Activated CD4-positive, alpha-beta T cell treated with anti-CD3 and anti-CD28 coated beads for 36 hours (primary cell): ENCODE measurements around the gene CCDC124. TPM values are rescaled to one million over a fixed set of nuclear protein-coding genes. Genes with fewer than 3 reads are reported as not detected.

ENCODE experiments used
- ATAC-seq: fragments of 200-7000 bp; cut with Tn5 transposase; one replicate; pipeline ENCODE4 v1.10.0; 2021; ENCODE audit warnings: mild to moderate bottlenecking, moderate library complexity
- CTCF ChIA-PET: fragments of 350-600 bp; sonication (Branson Sonifier 250); formaldehyde crosslinking; loops from one replicate; lab custom pipeline; 2021; ENCODE audit warnings: antibody characterized with exemption; lab: Charles Lee
- POLR2A ChIA-PET: fragments of 350-600 bp; sonication (Branson Sonifier 250); formaldehyde crosslinking; loops from one replicate; lab custom pipeline; 2021; ENCODE audit warnings: antibody characterized with exemption, inconsistent platforms; lab: Charles Lee
- DNase-seq: peaks from one replicate; pipeline ENCODE4 v3.0.0-alpha.2; 2020
- H3K27ac Mint-ChIP-seq: one replicate; pipeline ENCODE4 v1.8.0; 2021; ENCODE audit warnings: mixed read lengths
- H3K27me3 Mint-ChIP-seq: one replicate; pipeline ENCODE4 v1.8.0; 2021; ENCODE audit warnings: mixed read lengths
- H3K36me3 Mint-ChIP-seq: one replicate; pipeline ENCODE4 v1.8.0; 2021; ENCODE audit warnings: low read depth, mixed read lengths
- H3K4me1 Mint-ChIP-seq: one replicate; pipeline ENCODE4 v1.8.0; 2021; ENCODE audit warnings: mixed read lengths
- H3K4me3 Mint-ChIP-seq: one replicate; pipeline ENCODE4 v1.8.0; 2021; ENCODE audit warnings: mild to moderate bottlenecking, moderate library complexity, mixed read lengths
- H3K9me3 Mint-ChIP-seq: one replicate; pipeline ENCODE4 v1.8.0; 2021; ENCODE audit warnings: low read depth, mixed read lengths
- intact Hi-C, 2 experiments: fragments of 100-400 bp; cut with DNase I in 1 of 2; cut with micrococcal nuclease in 1 of 2; formaldehyde crosslinking; loops; one replicate each; pipeline versions ENCODE4 v1.14.2 to v1.15.1; 2022 to 2024; cut with DNase I, micrococcal nuclease
- total RNA-seq, 2 experiments: library from RNA; stranded (reverse); gene quantifications; one replicate each; pipeline ENCODE4 v1.2.3, GENCODE V29; 2021

The CCDC124 gene
- total RNA-seq, 2 experiments from 2014 or later: 99.3 to 131 TPM

DNA sequence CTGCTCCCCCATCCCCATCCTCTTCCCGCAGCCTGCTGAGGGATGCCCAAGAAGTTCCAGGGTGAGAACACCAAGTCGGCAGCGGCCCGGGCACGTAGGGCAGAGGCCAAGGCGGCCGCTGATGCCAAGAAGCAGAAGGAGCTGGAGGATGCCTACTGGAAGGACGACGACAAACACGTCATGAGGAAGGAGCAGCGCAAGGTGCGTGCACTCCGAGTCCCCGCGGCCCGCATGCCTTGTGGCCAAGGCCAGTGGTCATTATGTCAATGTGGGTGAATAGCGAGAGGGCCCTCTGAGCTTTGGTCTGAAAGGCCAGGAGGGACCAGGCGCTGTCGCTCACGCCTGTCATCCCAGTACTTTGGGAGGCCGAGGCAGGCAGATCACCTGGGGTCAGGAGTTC lies 3.6 kb downstream of the CCDC124 start:
- peaks cover 20% of the 10 kb centered on the region for H3K36me3 Mint-ChIP-seq
- no peaks in the 10 kb centered on the region for H3K27me3 Mint-ChIP-seq
- ATAC-seq (no peak), DNase-seq (no peak)
- peaks cover 13% of the 10 kb centered on the region for H3K4me1 Mint-ChIP-seq
- no peaks in the 10 kb centered on the region for H3K9me3 Mint-ChIP-seq
- no peak overlapping the region for H3K4me3 Mint-ChIP-seq
- intact Hi-C loops: no loop called here
- POLR2A ChIA-PET: interaction anchor here (0.7 kb wide), 1 partner anchor 59 kb away, joined by 4 read pairs; no protein-coding TSS in a partner anchor
- H3K27ac Mint-ChIP-seq: no peak overlapping the region
- CTCF ChIA-PET: interaction anchor here (5.0 kb wide), 1 partner anchor 60 kb away, joined by 102 read pairs; no protein-coding TSS in a partner anchor

DNA sequence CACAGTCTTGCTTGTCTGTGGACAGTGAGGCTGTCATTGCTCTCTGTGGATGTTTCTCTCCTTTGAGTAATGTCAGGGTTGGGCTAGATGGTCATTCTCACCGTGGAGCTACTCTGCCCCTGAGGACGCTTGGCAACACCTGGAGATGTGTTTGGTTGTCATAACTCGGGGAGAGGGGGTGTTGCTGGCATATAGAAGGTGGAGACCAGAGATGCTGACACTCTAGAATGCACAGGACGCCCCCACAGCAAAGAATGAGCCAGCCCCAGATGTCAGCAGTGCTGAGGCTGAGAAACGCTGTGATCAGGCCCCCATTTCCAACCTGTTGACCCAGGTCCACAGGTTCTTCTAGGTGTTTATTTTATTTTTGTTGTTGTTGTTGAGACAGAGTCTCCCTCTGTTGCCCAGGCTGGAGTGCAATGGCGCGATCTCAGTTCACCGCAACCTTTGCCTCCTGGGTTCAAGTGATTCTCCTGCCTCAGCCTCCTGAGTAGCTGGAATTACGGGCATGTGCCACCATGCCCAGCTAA lies 4.6 kb downstream of the CCDC124 start:
- H3K36me3 Mint-ChIP-seq: peaks cover 23% of the 10 kb centered on the region
- POLR2A ChIA-PET: interaction anchor here (0.6 to 1.2 kb wide), 2 partner anchors 78 to 191 kb away, joined by 3 to 4 read pairs; partner anchors contain the start of gene RPL18A
- CTCF ChIA-PET: interaction anchor here (0.5 to 5.0 kb wide), 18 partner anchors 8 to 552 kb away, joined by 3 to 102 read pairs (median 4); partner anchors contain the start of gene RPL18A
- H3K4me3 Mint-ChIP-seq: no peak overlapping the region
- no peak overlapping the region for H3K27ac Mint-ChIP-seq
- no peak for DNase-seq
- intact Hi-C loops: no loop called here
- H3K9me3 Mint-ChIP-seq: no peaks in the 10 kb centered on the region
- no peak for ATAC-seq
- no peaks in the 10 kb centered on the region for H3K27me3 Mint-ChIP-seq
- H3K4me1 Mint-ChIP-seq: peaks cover 6% of the 10 kb centered on the region

DNA sequence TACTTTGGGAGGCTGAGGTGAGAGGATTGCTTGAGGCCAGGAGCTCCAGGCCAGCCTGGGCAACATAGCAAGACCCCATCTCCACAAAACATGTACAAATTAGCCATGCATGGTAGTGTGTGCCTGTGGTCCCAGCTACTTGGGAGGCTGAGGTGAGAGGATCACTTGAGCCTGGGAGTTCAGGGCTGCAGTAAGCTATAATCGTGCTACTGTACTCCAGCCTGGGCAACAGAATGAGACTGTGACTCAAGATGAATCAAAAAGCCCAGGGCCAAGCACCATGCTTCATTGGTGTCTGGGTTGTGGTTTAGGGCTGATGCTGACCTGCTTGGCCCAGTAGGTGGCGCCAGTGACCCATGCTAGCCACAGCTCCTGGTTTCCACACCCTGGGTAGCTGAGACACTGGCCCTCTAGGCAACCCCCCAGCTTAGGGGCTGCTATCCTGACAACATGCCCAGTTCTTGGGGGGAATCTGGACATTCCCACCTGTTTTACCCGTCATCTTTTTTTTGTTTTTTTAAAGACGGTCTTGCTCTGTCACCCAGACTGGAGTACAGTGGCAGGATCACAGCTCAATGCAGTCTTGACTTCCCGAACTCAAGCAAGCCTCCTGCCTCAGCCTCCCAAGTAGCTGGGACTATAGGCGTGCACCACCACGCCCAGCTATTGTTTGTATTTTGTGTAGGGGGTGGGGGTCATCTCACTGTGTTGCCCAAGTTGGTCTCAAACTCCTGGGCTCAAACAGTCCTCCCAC lies 5.5 kb downstream of the CCDC124 start:
- CTCF ChIA-PET: interaction anchor here (0.5 to 5.0 kb wide), 30 partner anchors 8 to 558 kb away, joined by 3 to 102 read pairs (median 4); partner anchors contain the start of genes ARRDC2, MPV17L2 and RPL18A
- intact Hi-C loops: loop anchor here (1.0 to 2.0 kb wide), 3 partner anchors 58 to 121 kb away; no protein-coding TSS in a partner anchor
- DNase-seq: peak; percentile 92
- POLR2A ChIA-PET: interaction anchor here (1.0 to 1.2 kb wide), 2 partner anchors 58 to 79 kb away, joined by 3 to 12 read pairs; partner anchors contain the start of gene RPL18A
- H3K4me3 Mint-ChIP-seq: no peak overlapping the region
- peak; percentile 98 for ATAC-seq
- H3K4me1 Mint-ChIP-seq: peaks cover 6% of the 10 kb centered on the region
- no peaks in the 10 kb centered on the region for H3K27me3 Mint-ChIP-seq
- no peak overlapping the region for H3K27ac Mint-ChIP-seq
- peaks cover 23% of the 10 kb centered on the region for H3K36me3 Mint-ChIP-seq
- H3K9me3 Mint-ChIP-seq: no peaks in the 10 kb centered on the region

DNA sequence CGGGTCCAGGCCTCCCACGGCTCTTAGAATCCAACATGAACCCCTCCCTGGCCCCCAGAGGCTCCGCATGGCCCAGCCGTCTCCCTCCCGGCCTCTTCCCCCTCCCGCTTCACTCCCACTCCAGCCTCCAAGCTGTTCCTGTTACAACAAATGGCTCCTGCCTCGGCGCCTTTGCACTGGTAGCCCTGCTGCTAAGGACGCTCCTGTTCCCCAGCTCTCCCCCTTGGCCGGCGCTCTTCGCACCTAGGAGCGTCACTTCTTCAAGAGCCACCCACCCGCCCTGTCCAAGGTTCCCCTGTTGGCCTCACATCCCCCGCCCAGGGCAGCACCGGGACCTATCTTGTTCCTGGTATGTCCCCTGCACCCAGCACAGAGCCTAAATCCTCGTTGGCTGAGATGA lies 9.4 kb downstream of the CCDC124 start:
- ChIA-PET CTCF (interaction anchor here (6.5 kb wide), 1 partner anchor 55 kb away, joined by 76 read pairs; no protein-coding TSS in a partner anchor), POLR2A (no interaction called here)
- intact Hi-C loops: no loop called here
- Mint-ChIP-seq H3K36me3 (peaks cover 18% of the 10 kb centered on the region), H3K9me3 (no peaks in the 10 kb centered on the region), H3K27ac (no peak overlapping the region), H3K27me3 (no peaks in the 10 kb centered on the region), H3K4me3 (no peak overlapping the region), H3K4me1 (peaks cover 13% of the 10 kb centered on the region)
- DNase-seq (no peak), ATAC-seq (no peak)

DNA sequence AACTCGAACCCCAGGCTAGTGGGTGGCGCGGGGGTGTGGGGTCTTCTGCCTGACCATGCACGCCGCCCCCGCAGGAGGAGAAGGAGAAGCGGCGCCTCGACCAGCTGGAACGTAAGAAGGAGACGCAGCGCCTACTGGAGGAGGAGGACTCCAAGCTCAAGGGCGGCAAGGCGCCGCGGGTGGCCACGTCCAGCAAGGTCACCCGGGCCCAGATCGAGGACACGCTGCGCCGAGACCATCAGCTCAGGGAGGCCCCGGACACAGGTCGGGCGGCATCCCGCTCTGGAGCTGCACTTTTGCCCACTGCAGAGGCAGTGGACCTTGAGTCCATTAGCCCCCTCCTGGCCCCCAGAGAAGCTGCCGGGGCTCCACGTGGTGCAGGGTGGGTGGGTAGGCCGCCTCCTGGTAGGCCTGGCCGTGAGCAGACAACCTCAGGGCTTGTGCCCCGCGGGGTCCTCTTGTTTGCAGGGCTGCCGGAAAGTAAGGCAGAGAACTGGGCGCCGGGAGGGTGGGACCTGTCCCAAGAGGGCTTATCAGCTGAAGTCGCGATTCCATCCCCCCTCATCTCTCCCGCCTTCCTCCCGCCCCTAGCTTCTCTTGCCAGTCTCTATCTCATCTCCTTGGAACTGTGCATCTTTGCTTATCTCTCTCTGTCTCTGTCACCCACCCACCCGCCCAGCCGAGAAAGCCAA lies 9.9 kb downstream of the CCDC124 start:
- intact Hi-C loops: no loop called here
- peaks cover 17% of the 10 kb centered on the region for H3K4me1 Mint-ChIP-seq
- no peak overlapping the region for H3K4me3 Mint-ChIP-seq
- H3K9me3 Mint-ChIP-seq: no peaks in the 10 kb centered on the region
- ATAC-seq (no peak), DNase-seq (no peak)
- ChIA-PET POLR2A (no interaction called here), CTCF (interaction anchor here (0.6 to 6.5 kb wide), 3 partner anchors 12 to 54 kb away, joined by 3 to 76 read pairs (median 3); no protein-coding TSS in a partner anchor)
- H3K27ac Mint-ChIP-seq: no peak overlapping the region
- peaks cover 16% of the 10 kb centered on the region for H3K36me3 Mint-ChIP-seq
- no peaks in the 10 kb centered on the region for H3K27me3 Mint-ChIP-seq

DNA sequence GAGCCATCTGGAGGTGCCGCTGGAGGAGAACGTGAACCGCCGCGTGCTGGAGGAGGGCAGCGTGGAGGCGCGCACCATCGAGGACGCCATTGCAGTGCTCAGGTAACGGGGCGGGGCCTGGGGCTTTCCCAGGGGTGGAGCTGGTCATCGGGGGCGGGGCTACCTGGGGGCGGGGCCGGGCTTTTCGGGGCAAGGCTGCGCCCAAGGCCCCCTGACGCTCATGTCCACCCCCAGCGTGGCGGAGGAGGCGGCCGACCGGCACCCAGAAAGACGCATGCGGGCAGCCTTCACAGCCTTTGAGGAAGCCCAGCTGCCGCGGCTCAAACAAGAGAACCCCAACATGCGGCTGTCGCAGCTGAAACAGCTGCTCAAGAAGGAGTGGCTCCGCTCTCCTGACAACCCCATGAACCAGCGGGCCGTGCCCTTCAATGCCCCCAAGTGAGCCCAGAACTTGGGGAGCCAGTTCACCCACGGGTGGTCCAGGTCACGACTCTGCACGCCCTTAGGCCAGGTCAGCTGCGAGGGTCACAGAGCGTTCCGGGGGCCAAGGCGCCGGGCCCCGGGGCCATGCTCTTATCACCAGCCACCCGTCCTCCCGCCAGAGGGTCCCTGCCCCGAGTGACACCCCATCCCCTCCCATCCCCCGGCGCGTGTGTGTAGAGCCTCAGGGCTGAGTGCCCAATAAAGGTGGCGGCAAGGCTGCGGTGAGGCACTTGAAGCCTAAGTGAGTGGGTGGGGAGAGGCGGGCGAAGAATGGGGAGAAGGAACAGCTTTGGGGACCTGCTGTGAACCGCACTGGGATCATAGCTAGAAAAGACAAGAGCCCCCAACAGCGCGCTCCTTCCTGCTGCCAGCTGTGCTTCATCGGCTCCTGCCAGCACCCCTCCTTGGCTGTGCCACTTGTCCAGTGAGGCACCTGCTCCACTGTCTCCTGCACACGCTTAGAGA lies 10.7 kb downstream of the CCDC124 start:
- no peak overlapping the region for H3K27ac Mint-ChIP-seq
- peaks cover 17% of the 10 kb centered on the region for H3K4me1 Mint-ChIP-seq
- no peak for DNase-seq
- no peaks in the 10 kb centered on the region for H3K9me3 Mint-ChIP-seq
- peaks cover 15% of the 10 kb centered on the region for H3K36me3 Mint-ChIP-seq
- no peak overlapping the region for H3K4me3 Mint-ChIP-seq
- ChIA-PET POLR2A (no interaction called here), CTCF (interaction anchor here (1.1 to 6.5 kb wide), 2 partner anchors 13 to 53 kb away, joined by 3 to 76 read pairs; no protein-coding TSS in a partner anchor)
- intact Hi-C loops: no loop called here
- no peaks in the 10 kb centered on the region for H3K27me3 Mint-ChIP-seq
- no peak for ATAC-seq

DNA sequence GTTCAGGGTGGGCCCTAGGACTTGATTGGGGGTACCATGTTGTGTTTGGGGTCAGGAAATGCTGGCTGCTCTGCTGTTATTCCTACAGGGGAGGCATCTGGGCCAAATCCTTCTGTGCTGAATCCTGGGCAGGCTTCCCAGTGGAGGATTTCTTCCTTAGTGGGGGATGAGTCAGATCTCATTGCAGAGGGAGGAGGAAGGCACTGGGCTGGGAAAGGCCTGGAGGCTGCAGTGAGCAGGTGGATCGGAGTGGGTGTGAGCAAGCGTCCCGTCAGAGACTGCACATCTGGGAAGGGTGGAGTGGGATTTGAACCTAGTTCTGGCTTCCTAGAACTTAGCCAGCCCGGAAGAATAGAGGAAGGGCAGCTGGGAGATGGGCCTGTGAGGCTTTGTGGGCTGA lies 11.5 kb downstream of the CCDC124 start:
- ChIA-PET POLR2A (no interaction called here), CTCF (interaction anchor here (6.5 kb wide), 1 partner anchor 53 kb away, joined by 76 read pairs; no protein-coding TSS in a partner anchor)
- no peak overlapping the region for H3K27ac Mint-ChIP-seq
- ATAC-seq: no peak
- H3K36me3 Mint-ChIP-seq: peaks cover 14% of the 10 kb centered on the region
- no peak for DNase-seq
- no peak overlapping the region for H3K4me3 Mint-ChIP-seq
- peaks cover 6% of the 10 kb centered on the region for H3K27me3 Mint-ChIP-seq
- H3K9me3 Mint-ChIP-seq: no peaks in the 10 kb centered on the region
- intact Hi-C loops: no loop called here
- peaks cover 23% of the 10 kb centered on the region for H3K4me1 Mint-ChIP-seq

DNA sequence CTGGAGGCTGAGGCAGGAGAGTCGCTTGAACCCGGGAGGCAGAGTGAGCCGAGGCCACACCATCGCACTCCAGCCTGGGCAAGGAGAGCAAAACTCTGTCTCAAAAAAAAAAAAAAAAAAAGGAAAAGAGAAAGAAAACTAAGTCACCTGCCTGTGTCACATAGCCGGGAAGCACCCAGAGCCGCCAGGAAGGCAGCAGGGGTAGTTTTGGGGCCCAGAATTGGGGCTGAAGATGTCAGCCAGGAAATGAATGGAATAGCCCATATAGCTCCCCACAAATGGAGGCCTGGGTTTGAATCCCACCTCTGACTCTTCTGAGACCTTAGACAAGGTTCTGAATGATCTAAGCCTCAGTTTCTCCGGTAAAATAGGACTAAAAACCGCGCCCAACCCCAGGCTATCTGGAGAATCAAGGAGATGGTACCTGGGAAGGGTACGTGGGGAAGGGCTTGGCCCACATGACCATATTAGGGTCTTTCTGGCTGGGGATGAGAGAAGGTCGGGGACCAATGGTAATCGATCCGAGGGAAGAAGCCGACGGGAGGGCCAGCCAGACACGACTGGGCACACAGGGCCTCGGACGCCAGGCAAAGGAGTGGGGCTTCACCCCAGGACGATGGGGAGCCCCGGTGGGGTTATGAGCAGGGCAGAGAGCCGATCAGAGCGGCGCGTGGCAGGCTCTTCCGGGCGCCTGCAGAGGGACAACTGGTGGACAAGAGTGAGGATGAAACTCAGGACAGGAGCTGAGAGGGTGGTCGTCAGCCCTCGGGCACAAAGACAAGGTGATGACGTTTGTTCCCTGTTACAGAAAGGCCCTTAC lies 14.4 kb downstream of the CCDC124 start:
- Mint-ChIP-seq H3K9me3 (no peaks in the 10 kb centered on the region), H3K27ac (peak overlapping the region; percentile 93), H3K27me3 (peaks cover 28% of the 10 kb centered on the region), H3K4me1 (peaks cover 47% of the 10 kb centered on the region), H3K36me3 (peaks cover 4% of the 10 kb centered on the region), H3K4me3 (peak overlapping the region; percentile 70)
- ChIA-PET POLR2A (no interaction called here), CTCF (interaction anchor here (0.8 to 6.5 kb wide), 6 partner anchors 9 to 204 kb away, joined by 4 to 76 read pairs (median 6); partner anchors contain the start of gene CCDC124)
- ATAC-seq: peak; percentile 43
- DNase-seq: peak; percentile 53
- intact Hi-C loops: loop anchor here (1.0 to 5.0 kb wide), 13 partner anchors 14 to 1085 kb away; partner anchors contain the start of genes SLC5A5 (in 2 of the 2), ARMC6 (in 1 of the 2), CCDC124 (in 1 of the 2) and IFI30 (in 1 of the 2)

DNA sequence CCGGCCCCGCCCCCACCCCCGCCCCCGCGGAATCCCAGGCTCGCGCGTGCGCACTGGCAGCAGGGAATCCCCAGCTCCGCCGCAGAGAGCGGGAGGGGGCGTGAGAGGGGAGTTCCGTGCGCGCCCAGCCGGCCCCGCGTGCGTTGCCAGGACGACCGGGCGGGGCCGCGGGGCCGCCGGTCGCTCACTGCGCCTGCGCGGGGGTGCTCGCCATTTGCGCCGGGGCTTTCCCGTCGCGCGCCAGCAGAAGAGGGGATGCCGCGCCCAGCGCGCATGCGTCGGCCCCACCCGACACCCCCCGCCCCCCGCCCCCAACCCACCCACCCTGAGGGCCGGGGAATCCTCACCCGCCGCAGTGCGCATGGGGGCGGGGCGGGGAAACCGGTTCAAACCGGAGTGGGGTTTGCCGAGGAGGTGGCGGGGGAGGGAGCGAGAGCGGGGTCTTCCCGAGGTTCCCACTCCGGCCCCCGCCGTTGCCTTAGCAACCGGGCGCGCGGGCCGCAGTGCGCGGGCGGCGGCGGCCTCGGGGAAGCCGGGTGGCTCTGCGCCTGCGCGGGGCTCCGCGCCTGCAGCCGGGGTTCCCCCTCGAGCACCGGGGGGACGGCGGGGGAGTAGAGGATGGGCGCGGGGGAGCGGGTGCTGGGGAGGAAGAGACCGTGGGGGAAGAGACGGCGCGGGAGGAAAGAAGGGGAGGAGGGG lies 15.1 kb downstream of the CCDC124 start:
- POLR2A ChIA-PET: interaction anchor here (0.9 kb wide), 1 partner anchor 13 kb away, joined by 4 read pairs; no protein-coding TSS in a partner anchor
- CTCF ChIA-PET: interaction anchor here (0.6 to 6.5 kb wide), 6 partner anchors 10 to 708 kb away, joined by 3 to 76 read pairs (median 6); partner anchors contain the start of gene CCDC124

More for the DNA sequence above, 15.1 kb downstream of the CCDC124 start:
- Mint-ChIP-seq H3K9me3 (no peaks in the 10 kb centered on the region), H3K36me3 (peaks cover 4% of the 10 kb centered on the region), H3K27ac (no peak overlapping the region), H3K4me3 (peak overlapping the region; percentile 70), H3K4me1 (peaks cover 50% of the 10 kb centered on the region), H3K27me3 (peaks cover 33% of the 10 kb centered on the region)
- intact Hi-C loops: loop anchor here (1.0 to 5.0 kb wide), 13 partner anchors 15 to 1084 kb away; partner anchors contain the start of genes SLC5A5 (in 2 of the 2), ARMC6 (in 1 of the 2), CCDC124 (in 1 of the 2) and IFI30 (in 1 of the 2)
- DNase-seq: peak; percentile 98
- ATAC-seq: peak; percentile 61
